Measurements from ENCODE around the gene KCTD17. TPM values are rescaled to one million over a fixed set of nuclear protein-coding genes. Genes with fewer than 3 reads are reported as not detected.
A peak's percentile ranks its signal among the peaks of the same experiment; 100 is the strongest.

The KCTD17 gene
- total RNA-seq, 1 donor from 2014 or later = 31.3 TPM

- no peak overlapping the region for H3K4me2 ChIP-seq (ENCODE audit: low read length)
- no peak overlapping the region for H3K27ac ChIP-seq (ENCODE audit: low read depth, low read length)
- H3K27me3 Mint-ChIP-seq (ENCODE audit: low read depth, unreplicated experiment) = peaks cover 5% of the 10 kb centered on the region
- H3K9ac ChIP-seq (ENCODE audit: low read length) = no peak overlapping the region
- no peak overlapping the region for H3K27ac Mint-ChIP-seq (ENCODE audit: unreplicated experiment)
- no peaks in the 10 kb centered on the region for H3K79me2 ChIP-seq (ENCODE audit: insufficient read depth, low read length)
- H3K4me1 Mint-ChIP-seq (ENCODE audit: low read depth, unreplicated experiment) = peaks cover 4% of the 10 kb centered on the region
- H3K27me3 ChIP-seq (ENCODE audit: insufficient read depth, low read length) = no peaks in the 10 kb centered on the region
- no peak overlapping the region for H3K4me3 ChIP-seq (ENCODE audit: insufficient read depth, low read depth, low read length)
- H3K4me3 Mint-ChIP-seq (ENCODE audit: unreplicated experiment) = no peak overlapping the region
- no peak overlapping the region for H2AFZ ChIP-seq (ENCODE audit: low read depth, low read length)
- H4K20me1 ChIP-seq (ENCODE audit: insufficient read depth, low read length) = no peaks in the 10 kb centered on the region
- H3K9me3 Mint-ChIP-seq (ENCODE audit: unreplicated experiment) = no peaks in the 10 kb centered on the region
- no peaks in the 10 kb centered on the region for H3K36me3 Mint-ChIP-seq (ENCODE audit: low read depth, unreplicated experiment)
- H3K4me1 ChIP-seq (ENCODE audit: insufficient read depth, low read length) = no peaks in the 10 kb centered on the region
- FAIRE-seq = no peak
- no peaks in the 10 kb centered on the region for H3K36me3 ChIP-seq (ENCODE audit: insufficient read depth, low read length)
- no peaks in the 10 kb centered on the region for H3K9me3 ChIP-seq (ENCODE audit: insufficient read depth, low read depth, low read length)
- no peak for DNase-seq (ENCODE audit: low read depth)
- TF ChIP-seq EZH2 (IDR thresholded peaks at IDR 0.05; ENCODE audit: insufficient read depth, low read length) (no peak), CTCF (IDR thresholded peaks at IDR 0.05; ENCODE audit: insufficient read depth, low read depth, low read length) (no peak)
These were observed 8.2 kb upstream of the KCTD17 start for GRCh38 chr22:37043209-37043827.

GRCh38 chr22:37043828-37044538 is 7.6 kb upstream of the KCTD17 start:
- no peaks in the 10 kb centered on the region for H3K9me3 ChIP-seq (ENCODE audit: insufficient read depth, low read depth, low read length)
- no peaks in the 10 kb centered on the region for H3K79me2 ChIP-seq (ENCODE audit: insufficient read depth, low read length)
- H3K27me3 ChIP-seq (ENCODE audit: insufficient read depth, low read length) = no peaks in the 10 kb centered on the region
- H3K9ac ChIP-seq (ENCODE audit: low read length) = no peak overlapping the region
- no peaks in the 10 kb centered on the region for H3K36me3 ChIP-seq (ENCODE audit: insufficient read depth, low read length)
- DNase-seq (ENCODE audit: low read depth) = no peak
- H3K4me3 ChIP-seq (ENCODE audit: insufficient read depth, low read depth, low read length) = no peak overlapping the region
- Mint-ChIP-seq H3K27me3 (ENCODE audit: low read depth, unreplicated experiment) (peaks cover 5% of the 10 kb centered on the region), H3K9me3 (ENCODE audit: unreplicated experiment) (no peaks in the 10 kb centered on the region), H3K36me3 (ENCODE audit: low read depth, unreplicated experiment) (no peaks in the 10 kb centered on the region), H3K4me3 (ENCODE audit: unreplicated experiment) (no peak overlapping the region), H3K27ac (ENCODE audit: unreplicated experiment) (no peak overlapping the region), H3K4me1 (ENCODE audit: low read depth, unreplicated experiment) (peaks cover 4% of the 10 kb centered on the region)
- TF ChIP-seq CTCF (IDR thresholded peaks at IDR 0.05; ENCODE audit: insufficient read depth, low read depth, low read length) (peak; percentile 6), EZH2 (IDR thresholded peaks at IDR 0.05; ENCODE audit: insufficient read depth, low read length) (no peak)
- FAIRE-seq = no peak
- no peak overlapping the region for H2AFZ ChIP-seq (ENCODE audit: low read depth, low read length)
- H3K4me1 ChIP-seq (ENCODE audit: insufficient read depth, low read length) = no peaks in the 10 kb centered on the region
- no peaks in the 10 kb centered on the region for H4K20me1 ChIP-seq (ENCODE audit: insufficient read depth, low read length)
- H3K27ac ChIP-seq (ENCODE audit: low read depth, low read length) = no peak overlapping the region
- no peak overlapping the region for H3K4me2 ChIP-seq (ENCODE audit: low read length)

Data from astrocyte (in vitro differentiated cells and primary cell).